BJ (cell line): ENCODE results near the gene BNIP5. TPM values are rescaled to one million over a fixed set of nuclear protein-coding genes. Genes with fewer than 3 reads are reported as not detected.

Experiments
- CTCF ChIA-PET: fragments of 350-600 bp; formaldehyde crosslinking; extraction: SDS; loops from one replicate; lab custom pipeline; 2021; ENCODE audit warnings: antibody characterized with exemption, inconsistent platforms; lab: Yijun Ruan, JAX
- POLR2A ChIA-PET: fragments of 300-600 bp; sonication (Branson Sonifier 250); formaldehyde crosslinking; extraction: SDS; loops from one replicate; lab custom pipeline; 2021; ENCODE audit warnings: antibody characterized with exemption; lab: Charles Lee
- DNase-seq: peaks from one replicate; pipeline ENCODE4 v3.0.0-alpha.2; 2011; ENCODE audit warnings: low read depth
- H3K27me3 ChIP-seq: 2 replicates; pipeline ENCODE4 v1.6.0; 2011; ENCODE audit warnings: low read length; ENCODE audit not compliant: control insufficient read depth, insufficient read depth
- H3K36me3 ChIP-seq: 2 replicates; pipeline ENCODE4 v1.5.1; 2011; ENCODE audit warnings: low read length; ENCODE audit not compliant: control insufficient read depth, insufficient read depth
- H3K4me3 ChIP-seq: 2 replicates; pipeline ENCODE4 v1.5.1; 2011; ENCODE audit warnings: low read depth, mild to moderate bottlenecking, control low read depth, low read length
- polyA plus RNA-seq: library from polyadenylated mRNA; depleted of rRNA; stranded (reverse); fragments of >200 nt; gene quantifications from 2 replicates; pipeline ENCODE4 v1.2.3, GENCODE V29; 2011; rRNA removed
- TF ChIP-seq, protein P1 (sequence below): IDR thresholded peaks from 2 replicates; pipeline ENCODE4 v1.5.1; 2011; ENCODE audit warnings: low read depth, mild to moderate bottlenecking, control low read depth, inconsistent platforms, low read length, moderate library complexity; ENCODE audit not compliant: insufficient read depth

Gene BNIP5
- polyA plus RNA-seq, 1 experiment = not detected

GRCh38 chr6:36269834-36270705, 66.6 kb downstream of the BNIP5 start, which contains the start of gene PNPLA1:
PNPLA1 (plus strand) TSS chr6:36270060; CDS start chr6:36270460, 400 bp downstream.
- H3K27me3 ChIP-seq = peaks cover 17% of the 10 kb centered on the region
- CTCF ChIA-PET = no interaction called here
- no peaks in the 10 kb centered on the region for H3K36me3 ChIP-seq
- POLR2A ChIA-PET = no interaction called here
- H3K4me3 ChIP-seq = no peak within 1 kb of the TSS
- no peak for DNase-seq
- TF ChIP-seq, protein P1, sequence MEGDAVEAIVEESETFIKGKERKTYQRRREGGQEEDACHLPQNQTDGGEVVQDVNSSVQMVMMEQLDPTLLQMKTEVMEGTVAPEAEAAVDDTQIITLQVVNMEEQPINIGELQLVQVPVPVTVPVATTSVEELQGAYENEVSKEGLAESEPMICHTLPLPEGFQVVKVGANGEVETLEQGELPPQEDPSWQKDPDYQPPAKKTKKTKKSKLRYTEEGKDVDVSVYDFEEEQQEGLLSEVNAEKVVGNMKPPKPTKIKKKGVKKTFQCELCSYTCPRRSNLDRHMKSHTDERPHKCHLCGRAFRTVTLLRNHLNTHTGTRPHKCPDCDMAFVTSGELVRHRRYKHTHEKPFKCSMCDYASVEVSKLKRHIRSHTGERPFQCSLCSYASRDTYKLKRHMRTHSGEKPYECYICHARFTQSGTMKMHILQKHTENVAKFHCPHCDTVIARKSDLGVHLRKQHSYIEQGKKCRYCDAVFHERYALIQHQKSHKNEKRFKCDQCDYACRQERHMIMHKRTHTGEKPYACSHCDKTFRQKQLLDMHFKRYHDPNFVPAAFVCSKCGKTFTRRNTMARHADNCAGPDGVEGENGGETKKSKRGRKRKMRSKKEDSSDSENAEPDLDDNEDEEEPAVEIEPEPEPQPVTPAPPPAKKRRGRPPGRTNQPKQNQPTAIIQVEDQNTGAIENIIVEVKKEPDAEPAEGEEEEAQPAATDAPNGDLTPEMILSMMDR = no peak

DNA sequence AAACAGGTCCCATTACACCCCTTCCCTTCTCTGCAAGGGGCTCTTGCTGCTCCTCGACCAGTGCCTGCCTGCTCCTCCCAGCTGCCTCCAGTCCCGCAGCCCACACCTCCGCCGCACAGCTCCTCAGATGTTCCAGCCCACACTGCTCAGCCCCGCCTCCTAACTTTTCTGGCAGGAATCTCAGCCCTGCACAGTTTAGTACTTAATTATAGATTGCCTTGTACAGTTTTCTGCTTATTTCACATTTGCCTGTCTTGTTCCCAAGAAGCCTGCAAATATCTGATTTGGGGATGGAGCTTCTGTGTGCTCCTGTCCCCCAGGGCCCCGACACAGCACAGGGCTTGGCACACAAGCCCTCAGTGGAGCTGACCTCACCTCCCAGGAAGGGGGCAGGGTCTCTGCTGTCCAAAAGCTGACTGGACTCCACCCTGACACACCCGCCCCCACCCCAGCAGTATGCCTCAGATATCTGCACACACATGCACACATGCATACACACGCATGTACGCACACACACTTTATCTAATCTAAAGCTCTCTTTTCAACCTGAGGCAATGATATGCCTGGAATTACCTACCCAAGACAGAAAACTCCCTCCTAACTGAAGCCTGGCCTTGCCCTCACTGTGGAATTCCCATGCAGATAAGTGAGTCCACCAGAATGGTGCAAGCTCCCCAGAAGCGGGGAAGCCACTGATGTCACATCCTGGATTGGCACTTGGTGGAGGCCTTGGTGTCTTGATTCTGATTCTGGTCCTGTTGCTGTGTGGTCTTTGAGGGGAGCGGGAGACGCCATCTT, 68.0 kb downstream of the BNIP5 start:
- DNase-seq = no peak
- CTCF ChIA-PET = interaction anchor here (1.2 to 1.7 kb wide), 3 partner anchors 8 to 72 kb away, joined by 3 to 4 read pairs (median 3); no protein-coding TSS in a partner anchor
- Histone ChIP-seq H3K27me3 (peaks cover 14% of the 10 kb centered on the region), H3K36me3 (no peaks in the 10 kb centered on the region), H3K4me3 (no peak overlapping the region)
- POLR2A ChIA-PET = no interaction called here
- TF ChIP-seq, protein P1 = no peak

DNA sequence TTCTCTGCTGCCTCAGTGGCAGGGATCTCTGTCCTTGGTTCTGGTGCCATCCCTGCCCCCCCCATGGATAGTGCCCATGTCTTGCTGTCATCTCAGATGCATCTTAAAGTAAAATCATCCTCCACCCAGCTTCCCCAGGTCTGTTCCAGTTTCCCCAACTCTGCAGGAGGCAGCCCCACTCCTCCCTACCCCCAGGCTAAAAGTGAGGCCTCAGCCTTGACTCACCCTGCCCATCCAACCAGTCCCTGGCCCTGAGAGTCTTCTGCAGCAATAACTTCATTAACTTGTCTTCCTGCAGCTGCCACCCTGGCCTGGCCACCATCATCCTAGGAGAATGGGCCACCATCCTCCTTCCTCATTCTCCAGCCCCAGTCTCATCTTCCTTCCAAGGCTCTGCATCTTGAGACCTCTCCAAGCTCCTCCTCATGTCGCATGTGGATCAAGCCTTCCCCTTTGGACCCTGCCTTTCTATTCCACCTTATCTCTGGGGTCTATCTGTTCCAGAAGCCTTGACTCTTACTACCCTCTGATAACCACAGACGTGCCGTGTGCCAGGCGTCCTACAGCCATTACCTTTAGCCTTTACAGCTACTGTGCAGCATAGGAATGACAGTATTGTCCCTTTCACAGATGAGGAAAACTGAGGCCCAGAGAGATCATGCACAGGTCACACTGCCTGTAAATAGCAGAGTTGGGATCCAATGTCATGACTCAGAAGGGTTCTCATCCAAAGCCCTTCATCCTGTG, 68.8 kb downstream of the BNIP5 start:
- TF ChIP-seq, protein P1 = no peak
- H3K36me3 ChIP-seq = no peaks in the 10 kb centered on the region
- no peak overlapping the region for H3K4me3 ChIP-seq
- ChIA-PET POLR2A (no interaction called here), CTCF (interaction anchor here (0.6 to 1.7 kb wide), 4 partner anchors 9 to 1393 kb away, joined by 3 to 4 read pairs (median 3); no protein-coding TSS in a partner anchor)
- H3K27me3 ChIP-seq = peaks cover 11% of the 10 kb centered on the region
- no peak for DNase-seq

- POLR2A ChIA-PET = no interaction called here
- H3K36me3 ChIP-seq = no peaks in the 10 kb centered on the region
- H3K27me3 ChIP-seq = peaks cover 11% of the 10 kb centered on the region
- CTCF ChIA-PET = interaction anchor here (1.7 kb wide), 1 partner anchor 73 kb away, joined by 4 read pairs; no protein-coding TSS in a partner anchor
- TF ChIP-seq, protein P1 = no peak
- no peak overlapping the region for H3K4me3 ChIP-seq
- no peak for DNase-seq
Measured at GRCh38 chr6:36266913-36267644, 69.6 kb downstream of the BNIP5 start.

Other genes starting within 250 kb of the BNIP5 start
- 2.8 and 3.8 TPM in 2 replicates for gene MAPK13, start 206.4 kb downstream of the BNIP5 start, polyA plus RNA-seq
- 9.2 and 13.2 TPM in 2 replicates for gene BRPF3, start 140.1 kb downstream of the BNIP5 start, polyA plus RNA-seq
- not detected in 2 replicates for gene PNPLA1, start 66.8 kb downstream of the BNIP5 start, polyA plus RNA-seq
- gene ETV7, start 50.8 kb upstream of the BNIP5 start, polyA plus RNA-seq = 1.4 and 1.8 TPM in 2 replicates
- gene PXT1, start 106.0 kb upstream of the BNIP5 start, polyA plus RNA-seq = 0.04 TPM in 1 of 2 replicates, not detected in the other
- 123 and 154 TPM in 2 replicates for gene KCTD20, start 106.1 kb upstream of the BNIP5 start, polyA plus RNA-seq
- 22.1 and 37.3 TPM in 2 replicates for gene STK38, start 210.6 kb upstream of the BNIP5 start, polyA plus RNA-seq